IMR-90 (cell line): Measurements from ENCODE around the gene GRIK1. TPM values are rescaled to one million over a fixed set of nuclear protein-coding genes. Genes with fewer than 3 reads are reported as not detected.

Experiments
- ATAC-seq: fragments of 200-7000 bp; cut with Tn5 transposase; 2 replicates; pipeline ENCODE4 v1.9.1; 2020; ENCODE audit warnings: low read depth, mild to moderate bottlenecking, moderate library complexity
- BruUV-seq: library from RNA; stranded (reverse); fragments of 400-500 nt; replicated peaks from 2 replicates; lab custom pipeline; 2021; lab: Mats Ljungman, UMichigan
- CTCF ChIA-PET: fragments of 300-600 bp; formaldehyde crosslinking; extraction: SDS; loops from one replicate; lab custom pipeline; 2021; ENCODE audit warnings: antibody characterized with exemption; lab: Yijun Ruan, JAX
- POLR2A ChIA-PET: fragments of 300-600 bp; sonication (Branson Sonifier 250); formaldehyde crosslinking; loops from one replicate; lab custom pipeline; 2022; ENCODE audit warnings: antibody characterized with exemption; ENCODE audit not compliant: unreplicated experiment; lab: Charles Lee
- DNase-seq: peaks from one replicate; pipeline ENCODE4 v3.0.0; 2013
- H2AFZ ChIP-seq: replicated peaks from 2 replicates; pipeline ENCODE3; 2013; ENCODE audit warnings: low read length, mild to moderate bottlenecking; ENCODE audit not compliant: poor library complexity
- H2AK5ac ChIP-seq: 2 replicates; pipeline ENCODE4 v1.6.1; 2013; ENCODE audit warnings: low read depth, low read length, inconsistent platforms
- H2AK9ac ChIP-seq: replicated peaks from 2 replicates; pipeline ENCODE3; 2013; ENCODE audit warnings: mild to moderate bottlenecking, low read depth, low read length, moderate library complexity; ENCODE audit not compliant: poor library complexity
- H2BK120ac ChIP-seq: 2 replicates; pipeline ENCODE4 v1.6.1; 2013; ENCODE audit warnings: low read depth, low read length, inconsistent platforms
- H2BK15ac ChIP-seq: 3 replicates; pipeline ENCODE4 v1.6.1; 2013; ENCODE audit warnings: low read depth, low read length, inconsistent platforms
- H2BK20ac ChIP-seq: 2 replicates; pipeline ENCODE4 v1.6.1; 2013; ENCODE audit warnings: low read depth, mild to moderate bottlenecking, inconsistent platforms, low read length, moderate library complexity
- H2BK5ac ChIP-seq: 2 replicates; pipeline ENCODE4 v1.6.1; 2013; ENCODE audit warnings: mild to moderate bottlenecking, low read depth, low read length, inconsistent platforms; ENCODE audit not compliant: poor library complexity, severe bottlenecking
- H3K14ac ChIP-seq: replicated peaks from 2 replicates; pipeline ENCODE4 v1.6.1; 2013; ENCODE audit warnings: low read depth, low read length, inconsistent platforms
- H3K18ac ChIP-seq: 2 replicates; pipeline ENCODE4 v1.6.1; 2013; ENCODE audit warnings: low read depth, low read length, control low read depth
- H3K23ac ChIP-seq: 2 replicates; pipeline ENCODE4 v1.6.1; 2013; ENCODE audit warnings: low read depth, low read length, inconsistent platforms
- H3K27ac ChIP-seq: 2 replicates; pipeline ENCODE4 v1.5.1; 2013; ENCODE audit warnings: mild to moderate bottlenecking, control low read depth, low read length; ENCODE audit not compliant: insufficient read depth
- H3K27me3 ChIP-seq: 2 replicates; pipeline ENCODE4 v1.6.1; 2013; ENCODE audit warnings: low read length; ENCODE audit not compliant: control insufficient read depth, insufficient read depth
- H3K36me3 ChIP-seq: 2 replicates; pipeline ENCODE4 v1.6.1; 2013; ENCODE audit warnings: low read length, mixed read lengths; ENCODE audit not compliant: control insufficient read depth, insufficient read depth
- H3K4ac ChIP-seq: 2 replicates; pipeline ENCODE4 v1.6.1; 2013; ENCODE audit warnings: low read depth, low read length, inconsistent platforms
- H3K4me1 ChIP-seq: 2 replicates; pipeline ENCODE4 v1.6.1; 2013; ENCODE audit warnings: low read length, mixed read lengths; ENCODE audit not compliant: control insufficient read depth, insufficient read depth
- H3K4me2 ChIP-seq: 2 replicates; pipeline ENCODE4 v1.6.1; 2013; ENCODE audit warnings: low read depth, mild to moderate bottlenecking, control low read depth, low read length, moderate library complexity
- H3K4me3 ChIP-seq: 2 replicates; pipeline ENCODE4 v1.5.1; 2013; ENCODE audit warnings: low read depth, mild to moderate bottlenecking, control low read depth, low read length, moderate library complexity; ENCODE audit not compliant: insufficient read depth
- H3K56ac ChIP-seq: 2 replicates; pipeline ENCODE4 v1.6.1; 2013; ENCODE audit warnings: low read length, inconsistent platforms; ENCODE audit not compliant: insufficient read depth; ENCODE audit errors: extremely low read depth
- H3K79me1 ChIP-seq, 2 experiments: 2 replicates each; pipeline ENCODE4 v1.6.1; 2013; ENCODE audit warnings: low read length in 2 of 2, inconsistent platforms in 1 of 2, low read depth in 1 of 2
- H3K9ac ChIP-seq: 2 replicates; pipeline ENCODE4 v1.6.1; 2013; ENCODE audit warnings: low read depth, low read length, control low read depth
- H3K9me1 ChIP-seq: 2 replicates; pipeline ENCODE4 v1.6.1; 2013; ENCODE audit warnings: low read length, inconsistent platforms; ENCODE audit not compliant: insufficient read depth
- H3K9me3 ChIP-seq: 2 replicates; pipeline ENCODE4 v1.6.1; 2013; ENCODE audit warnings: low read length; ENCODE audit not compliant: control insufficient read depth, insufficient read depth
- H4K20me1 ChIP-seq: 2 replicates; pipeline ENCODE4 v1.6.1; 2013; ENCODE audit warnings: low read length, inconsistent platforms; ENCODE audit not compliant: insufficient read depth
- H4K5ac ChIP-seq: 2 replicates; pipeline ENCODE4 v1.6.1; 2013; ENCODE audit warnings: mild to moderate bottlenecking, low read depth, low read length, control low read depth
- H4K8ac ChIP-seq, 2 experiments: 2 replicates each; pipeline ENCODE4 v1.6.1; 2013; ENCODE audit warnings: low read depth in 2 of 2, low read length in 2 of 2, control low read depth in 1 of 2, inconsistent platforms in 1 of 2
- H4K91ac ChIP-seq: 2 replicates; pipeline ENCODE4 v1.6.1; 2013; ENCODE audit warnings: low read depth, low read length, inconsistent platforms; ENCODE audit not compliant: insufficient read depth
- BHLHE40 ChIP-seq: fragments of 150-350 bp; IDR thresholded peaks from 2 replicates; pipeline ENCODE4 v1.6.1; 2016; ENCODE audit warnings: mild to moderate bottlenecking, low read depth, low read length
- CEBPB ChIP-seq: IDR thresholded peaks from 2 replicates; pipeline ENCODE4 v1.6.1; 2012; ENCODE audit warnings: low read depth, low read length, improper control_type of control experiment
- CHD1 ChIP-seq: IDR thresholded peaks from 2 replicates; pipeline ENCODE4 v1.6.1; 2012; ENCODE audit warnings: low read depth, low read length, improper control_type of control experiment
- CTCF ChIP-seq: conservative IDR thresholded peaks from 2 replicates; pipeline ENCODE4 v1.5.1; 2012; ENCODE audit warnings: mild to moderate bottlenecking, low read depth, low read length, improper control_type of control experiment
- ELK1 ChIP-seq: fragments of 150-350 bp; IDR thresholded peaks from 2 replicates; pipeline ENCODE4 v1.6.1; 2016; ENCODE audit warnings: low read depth, mild to moderate bottlenecking, low read length, moderate library complexity, borderline replicate concordance
- FOS ChIP-seq: fragments of 150-350 bp; IDR thresholded peaks from 2 replicates; pipeline ENCODE4 v1.6.1; 2016; ENCODE audit warnings: low read depth, low read length
- MAFK ChIP-seq: IDR thresholded peaks from 2 replicates; pipeline ENCODE4 v1.6.1; 2012; ENCODE audit warnings: low read depth, low read length, improper control_type of control experiment
- MAZ ChIP-seq: IDR thresholded peaks from 2 replicates; pipeline ENCODE4 v1.6.1; 2012; ENCODE audit warnings: low read depth, mild to moderate bottlenecking, low read length, improper control_type of control experiment, moderate library complexity, borderline replicate concordance
- MXI1 ChIP-seq: IDR thresholded peaks from 2 replicates; pipeline ENCODE4 v1.6.1; 2012; ENCODE audit warnings: low read depth, mild to moderate bottlenecking, low read length, moderate library complexity, borderline replicate concordance
- NFE2L2 ChIP-seq: fragments of 150-350 bp; IDR thresholded peaks from 2 replicates; pipeline ENCODE4 v1.6.1; 2016; ENCODE audit warnings: low read depth, mild to moderate bottlenecking, low read length
- POLR2A ChIP-seq: IDR thresholded peaks from 2 replicates; pipeline ENCODE4 v1.6.1; 2012; ENCODE audit warnings: mild to moderate bottlenecking, low read depth, low read length
- RAD21 ChIP-seq: IDR thresholded peaks from 2 replicates; pipeline ENCODE4 v1.6.1; 2012; ENCODE audit warnings: low read length, improper control_type of control experiment
- RCOR1 ChIP-seq: IDR thresholded peaks from 2 replicates; pipeline ENCODE4 v1.6.1; 2012; ENCODE audit warnings: mild to moderate bottlenecking, low read length, improper control_type of control experiment; ENCODE audit not compliant: insufficient replicate concordance
- RFX5 ChIP-seq: IDR thresholded peaks from 2 replicates; pipeline ENCODE4 v1.8.0; 2012; ENCODE audit warnings: low read depth, mild to moderate bottlenecking, low read length, moderate library complexity
- SMC3 ChIP-seq: fragments of 150-350 bp; IDR thresholded peaks from 2 replicates; pipeline ENCODE4 v1.6.1; 2016; ENCODE audit warnings: low read depth, mild to moderate bottlenecking, antibody characterized with exemption, low read length, moderate library complexity
- USF2 ChIP-seq: fragments of 150-350 bp; IDR thresholded peaks from 2 replicates; pipeline ENCODE4 v1.6.1; 2017; ENCODE audit warnings: mild to moderate bottlenecking, antibody characterized with exemption, low read length, low read depth
- WGBS, 2 experiments: methylation state at CpG; one replicate each; pipeline versions ENCODE4 v1.1.5 to v1.1.7; 2013; ENCODE audit warnings: missing lambda C conversion rate in 2 of 2; ENCODE audit not compliant: insufficient read length in 1 of 2; ENCODE audit errors: extremely low coverage in 2 of 2; 5-methylcytosine and 5-hydroxymethylcytosine counted together
- dilution Hi-C: fragments of 300-500 bp; cut with HindIII; formaldehyde crosslinking; loops from one replicate; pipeline ENCODE4 v1.14.3; 2018; ENCODE audit warnings: low sequenced_read_pairs; ENCODE audit not compliant: unreplicated experiment
- in situ Hi-C: fragments of 300-500 bp; cut with MboI; formaldehyde crosslinking; loops from 3 replicates; pipeline ENCODE4 v1.14.3; 2019; ENCODE audit warnings: low sequenced_read_pairs, inconsistent platforms, mixed read lengths
- intact Hi-C: fragments of 100-400 bp; cut with micrococcal nuclease; formaldehyde crosslinking; loops from 2 replicates; pipeline ENCODE4 v1.10.0; 2022
- polyA plus RNA-seq, 3 experiments: library from polyadenylated mRNA; depleted of rRNA; stranded (reverse); fragments of >200 nt; gene quantifications; 2 replicates each; pipeline ENCODE4 v1.2.3, GENCODE V29; 2012; ENCODE audit warnings: low replicate concordance in 1 of 3
- total RNA-seq: library from RNA; depleted of rRNA; stranded (reverse); fragments of >200 nt; gene quantifications from 2 replicates; pipeline ENCODE4 v1.2.3, GENCODE V29; 2012

Gene GRIK1
- total and polyA plus RNA-seq, 2 of the 4 experiments (the other 2 are of a cell fraction), result not detected

GRCh38 chr21:29827647-29828046 lies 112.1 kb downstream of the GRIK1 start:
- no CpG with 5 or more reads among the region's 2 CpGs for WGBS, 2 experiments
- no peak overlapping the region for H3K4me3 ChIP-seq
- no peak for TF ChIP-seq CEBPB
- TF ChIP-seq CHD1, result no peak
- no peak for TF ChIP-seq RCOR1
- no peak for TF ChIP-seq MAFK
- TF ChIP-seq USF2, result no peak
- no peak for TF ChIP-seq SMC3
- no peak for TF ChIP-seq RAD21
- TF ChIP-seq MXI1, result no peak
- no peak for TF ChIP-seq POLR2A
- TF ChIP-seq RFX5, result no peak
- no peak for TF ChIP-seq FOS
- TF ChIP-seq NFE2L2, result no peak
- TF ChIP-seq BHLHE40, result no peak
- TF ChIP-seq CTCF, result no peak
- no peak for TF ChIP-seq ELK1
- no peak for TF ChIP-seq MAZ
- no peak overlapping the region for H4K5ac ChIP-seq
- no peak for ATAC-seq
- H2BK20ac ChIP-seq, result no peak overlapping the region
- dilution Hi-C loops (no loop called here), in situ Hi-C loops (no loop called here), intact Hi-C loops (no loop called here)
- H3K27ac ChIP-seq, result no peak overlapping the region
- no peaks in the 10 kb centered on the region for H3K4me1 ChIP-seq
- ChIA-PET CTCF (no interaction called here), POLR2A (no interaction called here)
- no peak overlapping the region for H3K18ac ChIP-seq
- no peaks in the 10 kb centered on the region; the same call in 1 of the 2 replicates for H3K9me3 ChIP-seq
- no peak overlapping the region for H3K4me2 ChIP-seq
- no peak overlapping the region for H4K91ac ChIP-seq
- H3K23ac ChIP-seq, result no peak overlapping the region
- BruUV-seq, result no TSS peak
- no peak overlapping the region for H2BK15ac ChIP-seq
- H4K8ac ChIP-seq, result no peak overlapping the region
- no peaks in the 10 kb centered on the region for H3K79me1 ChIP-seq
- H2AK5ac ChIP-seq, result no peak overlapping the region
- H2BK120ac ChIP-seq, result no peak overlapping the region
- no peak overlapping the region for H2AFZ ChIP-seq
- H2AK9ac ChIP-seq, result no peak overlapping the region
- H3K9me1 ChIP-seq, result no peaks in the 10 kb centered on the region
- H3K4ac ChIP-seq, result no peak overlapping the region
- no peak overlapping the region for H3K56ac ChIP-seq
- no peaks in the 10 kb centered on the region for H4K20me1 ChIP-seq
- H3K27me3 ChIP-seq, result no peaks in the 10 kb centered on the region; the same call in 1 of the 2 replicates
- no peak overlapping the region for H2BK5ac ChIP-seq
- no peaks in the 10 kb centered on the region for H3K36me3 ChIP-seq
- DNase-seq, result no peak
- no peak overlapping the region for H3K14ac ChIP-seq
- no peak overlapping the region for H3K9ac ChIP-seq
